Ramos (cell line): ENCODE measurements around the gene TUBGCP6.

Experiments used
- in situ Hi-C: fragments of 300-500 bp; cut with MboI; formaldehyde crosslinking; loops from one replicate; pipeline ENCODE4 v1.14.3; 2022; ENCODE audit warnings: low sequenced_read_pairs; ENCODE audit not compliant: unreplicated experiment

The TUBGCP6 gene

GRCh38 chr22:50233223-50233622, 11.6 kb downstream of the TUBGCP6 start:
- in situ Hi-C loops = no loop called here

- in situ Hi-C loops = no loop called here
Measured at GRCh38 chr22:50232481-50233151, 12.2 kb downstream of the TUBGCP6 start.

GRCh38 chr22:50229370-50229769, 15.5 kb downstream of the TUBGCP6 start:
- in situ Hi-C loops = no loop called here

GRCh38 chr22:50228366-50228765, 16.5 kb downstream of the TUBGCP6 start:
- in situ Hi-C loops = no loop called here

- in situ Hi-C loops = no loop called here
Measured at GRCh38 chr22:50227579-50228215, 17.1 kb downstream of the TUBGCP6 start.

GRCh38 chr22:50226875-50227165, 18.0 kb downstream of the TUBGCP6 start:
- in situ Hi-C loops = no loop called here

GRCh38 chr22:50226063-50226874, 18.6 kb downstream of the TUBGCP6 start:
- in situ Hi-C loops = no loop called here

- in situ Hi-C loops = no loop called here
Measured at GRCh38 chr22:50225200-50225969, 19.4 kb downstream of the TUBGCP6 start.

- in situ Hi-C loops = no loop called here
Measured at GRCh38 chr22:50224071-50224470, 20.8 kb downstream of the TUBGCP6 start.

- in situ Hi-C loops = no loop called here
Measured at GRCh38 chr22:50222508-50222907, 22.3 kb downstream of the TUBGCP6 start.

GRCh38 chr22:50221410-50222300, 23.2 kb downstream of the TUBGCP6 start:
- in situ Hi-C loops = no loop called here

GRCh38 chr22:50220603-50221409, 24.0 kb downstream of the TUBGCP6 start:
- in situ Hi-C loops = no loop called here

GRCh38 chr22:50219800-50220602, 24.8 kb downstream of the TUBGCP6 start:
- in situ Hi-C loops = no loop called here

GRCh38 chr22:50218996-50219727, 25.7 kb downstream of the TUBGCP6 start:
- in situ Hi-C loops = no loop called here

GRCh38 chr22:50218153-50218995, 26.4 kb downstream of the TUBGCP6 start:
- in situ Hi-C loops = no loop called here

GRCh38 chr22:50217543-50218152, 27.2 kb downstream of the TUBGCP6 start:
- in situ Hi-C loops = no loop called here
